ENCODE data around the gene KNSTRN. TPM values are rescaled to one million over a fixed set of nuclear protein-coding genes. Genes with fewer than 3 reads are reported as not detected.
A peak's percentile ranks its signal among the peaks of the same experiment; 100 is the strongest.

KNSTRN gene
- total and polyA plus RNA-seq, 2 of the 13 experiments (the other 11 are each of a cell fraction or from before 2014, with no cell fraction given), result 20.3 to 62.3 TPM

- TF ChIP-seq HNRNPL (IDR thresholded peaks at IDR 0.05; ENCODE audit: low read depth, low read length), result peak; percentile 77; the same call in 1 of the 2 replicates
- no peak for TF ChIP-seq XBP1 (CRISPR knock-in tag; IDR thresholded peaks at IDR 0.05)
- Histone ChIP-seq H3K4me2 (ENCODE audit: low read depth, low read length) (peak overlapping the region; percentile 29; the same call in 1 of the 2 replicates), H3K9me3 (ENCODE audit: low read length) (no peaks in the 10 kb centered on the region), H3K9ac (ENCODE audit: insufficient read depth, low read depth, low read length) (no peak overlapping the region), H3K27ac (ENCODE audit: extremely low read length, insufficient read depth, low read length) (no peak overlapping the region), H2AFZ (ENCODE audit: low read length) (no peak overlapping the region), H4K20me1 (ENCODE audit: insufficient read depth, low read length) (no peaks in the 10 kb centered on the region), H3K4me3 (replicated peaks in 1 of 3; ENCODE audit: insufficient read depth in 1 of 3, low read depth in 2 of 3, low read length in 3 of 3) (no peak overlapping the region), H3K79me2 (ENCODE audit: insufficient read depth, low read length) (no peaks in the 10 kb centered on the region), H3K4me1 (ENCODE audit: insufficient read depth, low read length) (peaks cover 86% of the 10 kb centered on the region), H3K36me3 (replicated peaks in 1 of 2; ENCODE audit: control insufficient read depth in 1 of 2, insufficient read depth in 2 of 2, low read length in 2 of 2) (no peaks in the 10 kb centered on the region), H3K27me3 (ENCODE audit: control insufficient read depth in 1 of 2, insufficient read depth in 2 of 2, low read length in 2 of 2) (no peaks in the 10 kb centered on the region; a peak in 1 of 5 replicates)
- DNase-seq (ENCODE audit: low spot score), result peak; percentile 35
- BruUV-seq (replicated peaks), result no TSS peak
- intact Hi-C loops (cut with micrococcal nuclease; ENCODE audit: unreplicated experiment), result no loop called here
- ChIA-PET POLR2A (interaction anchor here (0.6 kb wide), 1 partner anchor 310 kb away, joined by 3 read pairs; no protein-coding TSS in a partner anchor), CTCF (ENCODE audit: low intra/inter-chr PET ratio, low total read pairs) (no interaction called here)
- no peak for FAIRE-seq
- WGBS (ENCODE audit: low lambda C conversion rate), result 50% methylated on average over 12 of the region's 15 CpGs
- in situ Hi-C loops (cut with HindIII; ENCODE audit: extremely low pct_ligation_motif_present, low pct_unique_long_range_greater_than_20kb), result loop anchor here (5.0 kb wide), 1 partner anchor 75 kb away; no protein-coding TSS in a partner anchor
- no peak for ATAC-seq
Measured at GRCh38 chr15:40346579-40347558, 35.7 kb upstream of the KNSTRN start.

GRCh38 chr15:40347559-40348473, 34.7 kb upstream of the KNSTRN start:
- Histone ChIP-seq H4K20me1 (ENCODE audit: insufficient read depth, low read length) (no peaks in the 10 kb centered on the region), H3K4me1 (ENCODE audit: insufficient read depth, low read length) (peaks cover 83% of the 10 kb centered on the region), H3K9ac (ENCODE audit: insufficient read depth, low read depth, low read length) (no peak overlapping the region), H3K79me2 (ENCODE audit: insufficient read depth, low read length) (no peaks in the 10 kb centered on the region), H3K4me3 (replicated peaks in 1 of 3; ENCODE audit: insufficient read depth in 1 of 3, low read depth in 2 of 3, low read length in 3 of 3) (no peak overlapping the region), H3K27me3 (ENCODE audit: control insufficient read depth in 1 of 2, insufficient read depth in 2 of 2, low read length in 2 of 2) (peaks cover 0 to 4% of the 10 kb centered on the region in 2 experiments; a peak in 2 of 5 replicates), H3K9me3 (ENCODE audit: low read length) (no peaks in the 10 kb centered on the region), H2AFZ (ENCODE audit: low read length) (no peak overlapping the region), H3K27ac (ENCODE audit: extremely low read length, insufficient read depth, low read length) (no peak overlapping the region), H3K36me3 (replicated peaks in 1 of 2; ENCODE audit: control insufficient read depth in 1 of 2, insufficient read depth in 2 of 2, low read length in 2 of 2) (no peaks in the 10 kb centered on the region), H3K4me2 (ENCODE audit: low read depth, low read length) (no peak overlapping the region)
- ChIA-PET POLR2A (interaction anchor here (1.3 to 1.5 kb wide), 2 partner anchors 9 to 25 kb away, joined by 3 to 4 read pairs; no protein-coding TSS in a partner anchor), CTCF (ENCODE audit: low intra/inter-chr PET ratio, low total read pairs) (no interaction called here)
- BruUV-seq (replicated peaks), result no TSS peak
- in situ Hi-C loops (cut with HindIII; ENCODE audit: extremely low pct_ligation_motif_present, low pct_unique_long_range_greater_than_20kb), result loop anchor here (5.0 kb wide), 1 partner anchor 74 kb away; no protein-coding TSS in a partner anchor
- 8% methylated on average over 4 of the region's 11 CpGs for WGBS (ENCODE audit: low lambda C conversion rate)
- intact Hi-C loops (cut with micrococcal nuclease; ENCODE audit: unreplicated experiment), result no loop called here
- FAIRE-seq (no peak), ATAC-seq (peak; percentile 34), DNase-seq (ENCODE audit: low spot score) (no peak)
- TF ChIP-seq ZMYM4 (CRISPR knock-in tag; IDR thresholded peaks at IDR 0.05) (no peak), ZNF563 (CRISPR knock-in tag; IDR thresholded peaks at IDR 0.05) (no peak), ZNF407 (CRISPR knock-in tag; IDR thresholded peaks at IDR 0.05; ENCODE audit: not compliant biosample characterization) (no peak), ZSCAN9 (CRISPR knock-in tag; IDR thresholded peaks at IDR 0.05; ENCODE audit: borderline replicate concordance) (no peak)
